ENCODE data around the gene NPAS2. TPM values are rescaled to one million over a fixed set of nuclear protein-coding genes. Genes with fewer than 3 reads are reported as not detected.

NPAS2 gene
- total RNA-seq, 1 experiment from 2014 or later: 93.5 TPM

DNA sequence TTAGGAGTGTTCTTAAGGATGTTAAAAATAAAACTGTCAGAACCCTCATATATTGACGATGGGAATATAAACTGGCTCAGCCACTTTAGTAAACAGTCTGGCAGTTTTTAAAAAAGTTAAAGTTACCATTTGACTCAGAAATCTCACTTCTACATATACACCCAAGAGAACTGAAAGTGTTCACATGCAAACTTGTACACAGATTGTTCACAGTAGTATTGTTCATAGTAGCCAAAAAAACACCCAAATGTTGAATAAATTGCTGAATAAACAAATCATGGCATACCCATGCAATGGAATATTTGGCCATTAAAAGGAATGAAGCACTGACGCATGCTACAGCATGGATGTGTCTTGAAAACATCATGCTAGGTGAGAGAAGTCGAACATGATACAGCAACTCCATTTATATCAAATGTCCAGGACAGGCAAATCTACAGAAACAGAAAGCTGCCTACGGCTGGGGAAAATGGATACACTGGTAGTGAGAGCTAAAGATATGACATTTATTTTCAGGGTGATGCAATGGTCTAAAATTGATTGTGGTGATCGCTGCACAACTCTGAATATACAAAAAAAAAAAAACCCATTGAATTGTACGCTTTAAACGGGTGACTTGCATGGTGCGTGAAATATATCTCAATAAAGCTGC is 192.2 kb downstream of the NPAS2 start:
- no peak for DNase-seq (ENCODE audit: low read depth)

DNA sequence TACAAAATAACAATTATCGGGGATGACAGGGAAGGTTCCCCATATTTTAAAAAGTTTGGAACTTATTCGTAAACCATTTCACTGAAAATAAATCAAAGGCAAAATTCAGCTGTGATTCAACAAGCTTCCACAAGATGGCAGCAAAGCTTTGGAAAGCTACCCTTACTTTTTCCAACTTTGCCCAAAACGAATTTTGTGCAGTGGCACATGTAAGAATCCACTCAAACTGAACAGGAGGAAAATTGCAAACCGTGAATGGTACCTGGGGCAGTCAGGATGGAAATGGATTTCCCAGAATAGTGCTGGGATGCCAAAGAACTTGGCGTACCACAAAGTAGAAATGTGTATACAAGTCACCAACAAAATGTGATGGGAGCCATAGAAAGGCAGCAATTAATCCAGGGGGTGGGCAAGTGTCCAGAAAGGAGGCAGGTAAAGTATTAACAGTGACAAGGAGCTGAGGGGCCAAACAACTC is 192.8 kb downstream of the NPAS2 start:
- DNase-seq (ENCODE audit: low read depth): peak; percentile 43

GRCh38 chr2:101014264-101014857 is 194.4 kb downstream of the NPAS2 start:
- no peak for DNase-seq (ENCODE audit: low read depth)

- no peak for DNase-seq (ENCODE audit: low read depth)
Observed at GRCh38 chr2:101017371-101017770, 197.4 kb downstream of the NPAS2 start.

GRCh38 chr2:101018934-101019333 is 199.0 kb downstream of the NPAS2 start:
- DNase-seq (ENCODE audit: low read depth): no peak

DNA sequence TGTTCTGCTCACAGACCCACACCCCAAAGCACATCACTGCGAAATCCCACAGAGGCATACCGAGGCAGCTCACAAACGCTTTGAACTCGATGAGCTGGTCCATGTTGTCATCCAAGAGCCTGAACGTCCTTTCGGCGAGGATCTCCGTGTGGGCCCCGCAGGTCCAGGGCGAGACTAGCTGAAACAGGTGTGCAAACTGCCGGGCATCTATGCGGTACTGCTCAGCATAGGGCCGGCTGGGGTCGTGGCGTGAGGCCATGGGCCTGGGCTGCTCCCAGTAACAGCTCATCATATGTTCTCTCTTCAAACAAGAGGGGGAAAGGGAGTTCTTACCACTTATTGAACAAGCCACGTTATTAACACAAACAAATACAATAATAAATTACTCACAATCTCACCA is 202.3 kb downstream of the NPAS2 start:
- DNase-seq (ENCODE audit: low read depth): no peak

- DNase-seq (ENCODE audit: low read depth): no peak
Observed at GRCh38 chr2:101023327-101024107, 203.6 kb downstream of the NPAS2 start.

DNA sequence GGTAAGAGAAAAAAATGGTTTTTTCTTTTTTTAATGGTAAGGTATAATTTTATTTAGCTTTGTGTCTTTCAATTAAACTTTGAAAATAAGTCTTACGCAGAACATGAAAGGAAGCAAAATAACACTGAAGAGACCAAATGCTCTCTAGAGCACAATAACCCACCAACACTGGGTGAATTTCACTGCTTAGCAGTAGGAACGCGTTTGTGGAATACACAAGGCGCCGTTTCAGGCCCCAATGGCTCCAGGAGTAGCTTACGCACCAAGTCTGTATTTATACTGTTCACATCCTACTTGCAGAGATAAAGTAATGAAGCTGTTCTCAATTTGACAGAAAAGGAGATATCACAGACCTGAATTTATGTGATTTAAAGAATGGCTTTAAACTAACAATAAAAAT is 205.6 kb downstream of the NPAS2 start:
- DNase-seq (ENCODE audit: low read depth): no peak

DNA sequence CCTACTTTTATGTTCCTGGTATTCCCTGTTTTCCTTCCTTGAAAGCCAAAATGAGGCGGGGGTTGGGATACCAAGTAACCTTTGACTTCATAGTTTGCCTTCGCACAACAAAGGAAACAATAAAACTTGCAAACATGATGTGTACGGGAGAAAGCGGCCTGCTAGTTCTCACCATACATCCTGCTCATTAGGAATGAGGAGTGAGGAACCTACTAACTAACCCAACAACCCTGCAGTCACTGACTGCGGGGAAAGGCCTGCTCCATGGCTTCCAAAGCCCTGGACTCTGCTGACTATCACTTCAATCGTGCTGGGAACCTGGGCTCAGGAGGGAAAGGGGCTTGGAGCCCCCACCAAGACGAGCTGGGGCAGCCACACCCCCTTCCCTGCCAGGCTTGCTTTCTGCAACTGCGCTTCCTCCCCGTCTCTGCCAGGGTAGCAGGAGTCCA is 206.3 kb downstream of the NPAS2 start:
- no peak for DNase-seq (ENCODE audit: low read depth)

GRCh38 chr2:101026923-101027469 is 207.1 kb downstream of the NPAS2 start:
- DNase-seq (ENCODE audit: low read depth): no peak

GRCh38 chr2:101027852-101028251 is 207.9 kb downstream of the NPAS2 start:
- no peak for DNase-seq (ENCODE audit: low read depth)

DNA sequence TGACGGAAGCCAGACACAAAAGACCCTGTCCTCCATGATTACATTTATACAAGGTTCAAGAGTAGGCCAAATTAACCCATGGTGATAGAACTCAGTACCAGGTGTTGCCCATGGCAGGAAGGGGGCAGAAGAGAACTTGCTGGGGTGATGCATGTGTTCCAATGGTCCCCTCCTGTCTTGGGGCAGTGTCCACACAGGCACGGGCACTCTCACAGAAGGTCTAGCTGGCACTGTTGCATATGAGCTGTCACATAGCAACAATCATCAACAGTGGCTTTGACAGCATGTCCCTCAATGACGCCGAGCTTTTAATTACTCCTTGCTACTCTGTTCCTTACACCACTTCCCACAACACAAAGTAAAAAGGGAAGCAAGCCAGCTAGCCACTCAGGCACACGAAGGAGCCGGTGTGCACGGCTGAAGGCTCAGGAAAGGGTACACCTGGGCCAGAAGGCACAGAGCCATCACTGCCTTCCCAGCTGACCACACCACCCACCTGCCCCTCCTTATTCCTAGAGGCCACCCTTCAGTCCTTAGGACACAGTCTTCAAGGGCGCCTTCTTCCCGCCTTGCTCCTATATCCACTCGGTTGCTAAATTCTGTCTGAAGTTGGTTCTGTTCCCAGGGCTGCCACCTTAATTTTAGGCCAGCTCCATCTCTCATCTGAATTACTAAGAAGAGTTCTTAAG is 211.1 kb downstream of the NPAS2 start:
- DNase-seq (ENCODE audit: low read depth): no peak

DNA sequence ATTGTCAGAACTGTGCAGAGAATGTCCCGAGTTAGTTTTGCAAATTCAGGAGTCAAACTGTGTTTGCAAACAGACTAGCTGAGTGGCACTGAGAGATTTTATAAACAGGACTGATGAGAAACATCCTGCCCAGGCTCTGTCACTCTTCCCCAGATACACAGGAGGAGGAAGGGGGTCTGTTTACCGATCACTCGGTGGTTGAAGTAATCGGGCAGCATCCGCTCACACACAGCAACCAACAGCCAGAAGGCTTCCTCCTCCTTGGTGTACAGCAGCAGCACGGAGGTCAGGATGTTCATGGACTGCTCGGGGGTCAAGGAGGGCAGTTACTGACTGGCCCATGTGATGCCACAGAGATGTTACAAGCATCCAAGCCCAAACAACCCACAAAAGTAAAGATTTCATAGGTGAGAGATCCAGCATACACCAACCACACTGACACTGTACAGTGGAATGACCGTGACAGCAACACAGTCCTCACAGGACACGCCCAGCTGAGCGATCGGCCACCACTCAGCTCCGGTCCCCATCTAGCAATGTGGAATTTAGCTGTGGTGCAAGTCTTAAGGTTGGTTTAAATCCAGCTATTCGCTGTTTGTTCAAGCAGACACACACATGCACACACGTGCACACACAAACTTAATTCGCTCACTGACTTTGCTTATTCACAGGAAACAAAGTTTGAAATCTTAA is 212.3 kb downstream of the NPAS2 start:
- DNase-seq (ENCODE audit: low read depth): no peak

GRCh38 chr2:101036562-101036961 is 216.6 kb downstream of the NPAS2 start:
- DNase-seq (ENCODE audit: low read depth): peak; percentile 54

- no peak for DNase-seq (ENCODE audit: low read depth)
Observed at GRCh38 chr2:101037161-101037755, 217.3 kb downstream of the NPAS2 start.

GRCh38 chr2:101038455-101039255 is 218.7 kb downstream of the NPAS2 start:
- DNase-seq (ENCODE audit: low read depth): peak; percentile 23

DNA sequence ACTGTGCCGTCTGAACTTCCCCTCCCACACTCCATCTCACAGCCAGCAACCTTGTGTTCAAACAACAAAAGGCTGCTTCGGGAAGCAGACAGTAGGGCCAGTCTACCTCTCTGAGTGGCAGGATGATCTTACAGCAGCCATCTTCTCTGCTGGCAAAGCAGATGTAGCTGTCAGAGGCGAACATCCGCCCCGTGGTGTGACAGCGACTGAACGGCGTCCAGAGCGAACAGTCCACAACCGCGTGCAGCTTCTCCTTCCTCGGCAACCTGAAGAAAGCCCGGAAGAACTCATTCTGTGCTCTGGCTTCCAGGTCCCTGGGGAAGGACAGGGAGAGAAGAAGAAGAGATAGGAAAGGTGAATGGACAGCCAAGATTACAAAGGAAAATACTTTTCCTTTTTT is 220.1 kb downstream of the NPAS2 start:
- DNase-seq (ENCODE audit: low read depth): no peak

DNA sequence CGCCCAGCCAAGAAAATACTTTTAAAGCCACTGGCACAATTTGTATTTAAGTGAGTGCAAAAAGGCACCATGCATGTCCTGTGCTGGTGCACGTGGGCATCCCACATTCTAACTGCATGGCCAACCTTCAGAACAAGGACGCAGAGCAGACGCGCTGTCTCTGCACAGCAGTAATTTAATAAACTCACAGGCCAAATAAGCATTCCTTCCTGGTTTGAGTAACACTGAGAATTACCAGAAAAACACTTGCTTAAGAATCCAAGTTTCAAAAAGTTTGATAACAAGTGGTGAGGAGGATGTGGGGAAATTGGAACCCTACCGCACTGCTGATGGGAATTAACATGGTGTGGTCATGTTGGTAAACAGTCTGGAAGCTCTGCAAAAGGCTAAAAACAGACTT is 220.8 kb downstream of the NPAS2 start:
- DNase-seq (ENCODE audit: low read depth): no peak

DNA sequence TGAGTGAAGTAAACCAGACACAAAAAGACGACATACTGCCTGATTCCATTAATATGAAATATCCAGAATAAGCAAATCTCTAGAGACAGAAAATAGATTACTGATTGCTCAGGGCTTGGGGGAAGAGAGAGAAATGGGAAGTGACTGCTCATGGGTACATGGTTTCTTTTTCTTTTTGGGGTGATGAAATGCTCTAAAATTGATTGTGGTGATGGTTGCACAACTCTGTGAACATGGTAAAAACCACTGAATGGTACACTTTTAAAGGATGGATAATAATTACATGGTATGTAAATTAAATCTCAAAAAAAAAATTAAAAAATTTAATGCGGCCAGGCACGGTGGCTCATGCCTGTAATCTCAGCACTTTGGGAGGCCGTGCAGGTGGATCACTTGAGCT is 221.5 kb downstream of the NPAS2 start:
- no peak for DNase-seq (ENCODE audit: low read depth)

DNA sequence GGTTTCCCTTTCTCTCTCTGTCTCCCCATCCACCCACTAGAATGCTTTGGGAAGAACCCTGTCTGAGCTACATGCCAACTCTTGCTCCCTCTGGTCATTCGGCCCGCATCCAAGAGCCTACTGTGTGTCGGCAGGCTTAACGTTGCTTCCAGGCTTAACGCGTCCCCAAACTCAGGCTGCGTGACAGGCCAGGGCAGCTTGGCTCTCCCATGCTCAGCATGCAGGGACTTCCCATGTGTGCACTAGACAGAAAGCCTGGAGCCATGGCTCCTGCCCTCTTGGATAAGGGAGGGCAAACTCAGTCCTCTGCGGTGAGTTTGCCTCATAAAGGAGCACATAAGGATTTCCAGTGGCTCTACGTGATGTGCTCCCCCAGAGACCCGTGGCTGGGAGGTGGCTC is 225.4 kb downstream of the NPAS2 start:
- no peak for DNase-seq (ENCODE audit: low read depth)
